ENCODE data around the gene ZMYM2.

Gene ZMYM2

GRCh38 chr13:20126541-20127261 lies 168.2 kb downstream of the ZMYM2 start:
- Mint-ChIP-seq H3K4me3 (no peak overlapping the region), H3K4me1 (no peaks in the 10 kb centered on the region), H3K27ac (ENCODE audit: low read depth) (no peak overlapping the region), H3K9me3 (no peaks in the 10 kb centered on the region), H3K27me3 (peaks cover 10% of the 10 kb centered on the region), H3K36me3 (ENCODE audit: insufficient read depth) (no peaks in the 10 kb centered on the region)
- no peak for ATAC-seq (replicated peaks; ENCODE audit: extremely low read depth, poor library complexity, severe bottlenecking)
- DNase-seq (ENCODE audit: low spot score in 2 of 2) = no peak

- Mint-ChIP-seq H3K4me1 (no peaks in the 10 kb centered on the region), H3K27me3 (peaks cover 10% of the 10 kb centered on the region), H3K9me3 (no peaks in the 10 kb centered on the region), H3K4me3 (peak overlapping the region; percentile 16), H3K36me3 (ENCODE audit: insufficient read depth) (no peaks in the 10 kb centered on the region), H3K27ac (ENCODE audit: low read depth) (no peak overlapping the region)
- no peak for DNase-seq (ENCODE audit: low spot score in 2 of 2)
- no peak for ATAC-seq (replicated peaks; ENCODE audit: extremely low read depth, poor library complexity, severe bottlenecking)
These were observed 168.7 kb downstream of the ZMYM2 start for GRCh38 chr13:20127262-20127561.

- Mint-ChIP-seq H3K27me3 (peaks cover 10% of the 10 kb centered on the region), H3K36me3 (ENCODE audit: insufficient read depth) (no peaks in the 10 kb centered on the region), H3K4me1 (no peaks in the 10 kb centered on the region), H3K9me3 (no peaks in the 10 kb centered on the region), H3K27ac (ENCODE audit: low read depth) (no peak overlapping the region), H3K4me3 (peak overlapping the region; percentile 16)
- DNase-seq (ENCODE audit: low spot score in 2 of 2) = no peak
- ATAC-seq (replicated peaks; ENCODE audit: extremely low read depth, poor library complexity, severe bottlenecking) = peak; percentile 54
These were observed 169.3 kb downstream of the ZMYM2 start for GRCh38 chr13:20127562-20128458.

- H3K4me1 Mint-ChIP-seq = no peaks in the 10 kb centered on the region
- no peaks in the 10 kb centered on the region for H3K36me3 Mint-ChIP-seq (ENCODE audit: insufficient read depth)
- peak overlapping the region; percentile 16 for H3K4me3 Mint-ChIP-seq
- ATAC-seq (replicated peaks; ENCODE audit: extremely low read depth, poor library complexity, severe bottlenecking) (no peak), DNase-seq (ENCODE audit: low spot score in 2 of 2) (no peak)
- peaks cover 10% of the 10 kb centered on the region for H3K27me3 Mint-ChIP-seq
- no peaks in the 10 kb centered on the region for H3K9me3 Mint-ChIP-seq
- H3K27ac Mint-ChIP-seq (ENCODE audit: low read depth) = no peak overlapping the region
These were observed 170.0 kb downstream of the ZMYM2 start for GRCh38 chr13:20128459-20128931.

- DNase-seq (ENCODE audit: low spot score in 2 of 2) = no peak
- no peak overlapping the region for H3K4me3 Mint-ChIP-seq
- no peak overlapping the region for H3K27ac Mint-ChIP-seq (ENCODE audit: low read depth)
- ATAC-seq (replicated peaks; ENCODE audit: extremely low read depth, poor library complexity, severe bottlenecking) = no peak
- no peaks in the 10 kb centered on the region for H3K36me3 Mint-ChIP-seq (ENCODE audit: insufficient read depth)
- H3K4me1 Mint-ChIP-seq = no peaks in the 10 kb centered on the region
- H3K27me3 Mint-ChIP-seq = peaks cover 8% of the 10 kb centered on the region
- no peaks in the 10 kb centered on the region for H3K9me3 Mint-ChIP-seq
These were observed 170.5 kb downstream of the ZMYM2 start for GRCh38 chr13:20129076-20129475.

GRCh38 chr13:20130012-20130411 lies 171.5 kb downstream of the ZMYM2 start:
- H3K9me3 Mint-ChIP-seq = no peaks in the 10 kb centered on the region
- DNase-seq (ENCODE audit: low spot score in 2 of 2) (no peak), ATAC-seq (replicated peaks; ENCODE audit: extremely low read depth, poor library complexity, severe bottlenecking) (no peak)
- H3K36me3 Mint-ChIP-seq (ENCODE audit: insufficient read depth) = no peaks in the 10 kb centered on the region
- no peaks in the 10 kb centered on the region for H3K27me3 Mint-ChIP-seq
- no peaks in the 10 kb centered on the region for H3K4me1 Mint-ChIP-seq
- H3K27ac Mint-ChIP-seq (ENCODE audit: low read depth) = no peak overlapping the region
- H3K4me3 Mint-ChIP-seq = no peak overlapping the region

- ATAC-seq (replicated peaks; ENCODE audit: extremely low read depth, poor library complexity, severe bottlenecking) = no peak
- Mint-ChIP-seq H3K27ac (ENCODE audit: low read depth) (no peak overlapping the region), H3K27me3 (no peaks in the 10 kb centered on the region), H3K4me1 (no peaks in the 10 kb centered on the region), H3K9me3 (no peaks in the 10 kb centered on the region), H3K36me3 (ENCODE audit: insufficient read depth) (no peaks in the 10 kb centered on the region), H3K4me3 (no peak overlapping the region)
- DNase-seq (ENCODE audit: low spot score in 2 of 2) = no peak
These were observed 172.1 kb downstream of the ZMYM2 start for GRCh38 chr13:20130652-20131051.

- Mint-ChIP-seq H3K4me3 (no peak overlapping the region), H3K27me3 (no peaks in the 10 kb centered on the region), H3K4me1 (no peaks in the 10 kb centered on the region), H3K27ac (ENCODE audit: low read depth) (no peak overlapping the region), H3K36me3 (ENCODE audit: insufficient read depth) (no peaks in the 10 kb centered on the region), H3K9me3 (no peaks in the 10 kb centered on the region)
- ATAC-seq (replicated peaks; ENCODE audit: extremely low read depth, poor library complexity, severe bottlenecking) = no peak
- no peak for DNase-seq (ENCODE audit: low spot score in 2 of 2)
These were observed 172.7 kb downstream of the ZMYM2 start for GRCh38 chr13:20131057-20131832.

- Mint-ChIP-seq H3K36me3 (ENCODE audit: insufficient read depth) (no peaks in the 10 kb centered on the region), H3K27ac (ENCODE audit: low read depth) (no peak overlapping the region), H3K9me3 (no peaks in the 10 kb centered on the region), H3K27me3 (peaks cover 3% of the 10 kb centered on the region), H3K4me3 (no peak overlapping the region), H3K4me1 (no peaks in the 10 kb centered on the region)
- DNase-seq (ENCODE audit: low spot score in 2 of 2) = no peak
- no peak for ATAC-seq (replicated peaks; ENCODE audit: extremely low read depth, poor library complexity, severe bottlenecking)
These were observed 173.6 kb downstream of the ZMYM2 start for GRCh38 chr13:20132052-20132634.

GRCh38 chr13:20134732-20135131 lies 176.2 kb downstream of the ZMYM2 start:
- Mint-ChIP-seq H3K4me3 (no peak overlapping the region), H3K27me3 (peaks cover 17% of the 10 kb centered on the region), H3K36me3 (ENCODE audit: insufficient read depth) (no peaks in the 10 kb centered on the region), H3K27ac (ENCODE audit: low read depth) (no peak overlapping the region), H3K4me1 (no peaks in the 10 kb centered on the region), H3K9me3 (no peaks in the 10 kb centered on the region)
- DNase-seq (ENCODE audit: low spot score in 2 of 2) (no peak), ATAC-seq (replicated peaks; ENCODE audit: extremely low read depth, poor library complexity, severe bottlenecking) (no peak)

GRCh38 chr13:20136781-20137703 lies 178.5 kb downstream of the ZMYM2 start:
- Mint-ChIP-seq H3K4me1 (no peaks in the 10 kb centered on the region), H3K36me3 (ENCODE audit: insufficient read depth) (no peaks in the 10 kb centered on the region), H3K9me3 (no peaks in the 10 kb centered on the region), H3K27me3 (peaks cover 40% of the 10 kb centered on the region), H3K4me3 (no peak overlapping the region), H3K27ac (ENCODE audit: low read depth) (no peak overlapping the region)
- DNase-seq (ENCODE audit: low spot score in 2 of 2) = no peak
- no peak for ATAC-seq (replicated peaks; ENCODE audit: extremely low read depth, poor library complexity, severe bottlenecking)

All from central memory CD8-positive, alpha-beta T cell (primary cell).